HG03571 (cell line): ENCODE results near the gene NR1H3.
"Not testable (repeated sequence)": the region's sequence is repeated elsewhere in the genome, so short reads cannot be mapped to it uniquely, and the experiment has no call there.

Source experiments
- ATAC-seq: cut with Tn5 transposase; IDR thresholded peaks from one replicate; pipeline ENCODE4 v1.9.1; 2021; ENCODE audit not compliant: unreplicated experiment

NR1H3 gene

DNA sequence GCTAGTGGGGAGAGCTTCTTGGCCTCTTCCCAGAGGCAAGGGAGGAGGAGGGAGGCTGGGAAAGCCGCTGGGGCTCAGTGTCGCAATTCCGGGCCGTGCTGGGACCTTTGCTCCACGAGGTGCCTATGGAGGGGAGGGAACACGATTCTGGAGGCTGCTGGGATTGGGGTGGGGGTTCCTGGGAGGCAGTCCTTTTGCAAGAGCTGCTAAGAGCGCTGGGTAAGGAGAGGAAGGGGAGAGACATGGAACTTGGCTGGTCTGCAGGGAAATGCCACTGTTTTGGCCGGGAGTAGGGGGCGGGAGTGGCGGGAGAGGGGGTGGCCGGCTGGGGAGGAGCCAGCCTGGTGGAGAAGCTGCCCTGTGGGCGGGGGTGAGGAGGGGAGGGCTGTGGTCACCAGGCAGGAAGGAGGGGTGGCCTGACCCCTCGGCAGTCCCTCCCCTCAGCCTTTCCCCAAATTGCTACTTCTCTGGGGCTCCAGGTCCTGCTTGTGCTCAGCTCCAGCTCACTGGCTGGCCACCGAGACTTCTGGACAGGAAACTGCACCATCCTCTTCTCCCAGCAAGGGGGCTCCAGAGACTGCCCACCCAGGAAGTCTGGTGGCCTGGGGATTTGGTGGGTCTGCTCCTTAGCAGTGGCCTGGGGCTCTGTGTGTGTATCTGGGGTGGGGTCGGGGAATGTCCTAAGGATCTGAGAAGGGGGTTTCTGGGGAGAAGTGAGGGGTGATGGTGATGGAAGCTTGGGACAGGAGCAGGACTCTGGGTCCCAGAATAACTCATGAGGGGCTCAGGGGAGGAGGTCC is at the start of gene NR1H3:
TSS of gene NR1H3 (plus strand) at position 480 of the 800 bp plus-strand sequence. CDS start 1,221 bp downstream, outside the sequence.
- no peak for ATAC-seq

DNA sequence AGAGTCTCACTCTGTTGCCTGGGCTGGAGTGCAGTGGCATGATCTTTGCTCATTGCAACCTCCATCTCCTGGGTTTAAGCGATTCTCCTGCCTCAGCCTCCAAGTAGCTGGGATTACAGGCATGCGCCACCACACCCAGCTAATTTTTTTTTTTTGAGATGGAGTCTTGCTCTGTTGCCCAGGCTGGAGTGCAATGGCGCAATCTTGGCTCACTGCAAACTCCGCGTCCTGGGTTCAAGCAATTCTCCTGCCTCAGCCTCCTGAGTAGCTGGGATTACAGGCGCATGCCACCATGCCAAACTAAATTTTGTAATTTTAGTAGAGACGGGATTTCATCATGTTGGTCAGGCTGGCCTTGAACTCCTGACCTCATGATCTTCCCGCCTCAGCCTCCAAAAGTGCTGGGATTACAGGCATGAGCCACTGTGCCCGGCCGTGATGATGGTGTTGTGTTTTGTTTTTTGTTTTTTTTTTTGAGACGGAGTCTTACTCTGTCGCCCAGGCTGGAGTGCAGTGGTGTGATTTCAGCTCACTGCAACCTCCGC is 49.7 kb upstream of the NR1H3 start:
- ATAC-seq, result not testable (repeated sequence)

DNA sequence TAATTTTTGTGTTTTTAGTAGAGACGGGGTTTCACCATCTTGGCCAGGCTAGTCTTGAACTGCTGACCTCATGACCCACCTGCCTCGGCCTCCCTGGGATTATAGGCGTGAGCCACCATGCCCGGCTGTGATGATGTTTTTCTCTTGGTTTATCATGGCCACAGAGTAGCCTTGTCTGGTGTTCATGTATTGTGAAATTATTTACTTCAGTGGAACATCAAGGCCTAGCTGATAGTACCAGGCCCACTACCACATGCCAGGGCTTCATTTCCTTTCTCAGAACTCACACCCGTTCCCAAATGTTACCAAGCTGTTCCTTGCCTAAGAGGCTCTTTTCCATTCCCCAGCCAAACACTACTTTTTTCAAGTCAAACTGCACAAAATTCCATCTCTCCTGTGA is 49.2 kb upstream of the NR1H3 start:
- ATAC-seq, result no peak

DNA sequence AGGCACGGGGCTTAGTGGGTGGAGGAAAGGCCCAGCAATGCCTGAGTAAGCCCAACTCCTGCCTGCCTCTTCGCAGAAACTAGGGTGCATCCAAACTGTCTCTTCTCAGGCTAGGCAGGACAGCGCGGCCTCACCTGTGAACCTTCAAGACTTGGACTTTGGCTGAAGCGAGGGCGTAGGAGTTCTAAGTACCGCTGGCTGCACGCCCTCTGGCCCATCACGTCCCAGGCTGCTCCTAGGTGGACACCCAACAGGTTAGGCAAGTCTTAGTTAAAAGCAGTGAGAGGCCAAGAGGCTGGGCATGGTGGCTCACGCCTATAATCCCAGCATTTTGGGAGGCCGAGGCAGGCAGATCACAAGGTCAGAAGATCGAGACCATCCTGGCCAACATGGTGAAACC is 44.9 kb upstream of the NR1H3 start:
- ATAC-seq, result no peak

DNA sequence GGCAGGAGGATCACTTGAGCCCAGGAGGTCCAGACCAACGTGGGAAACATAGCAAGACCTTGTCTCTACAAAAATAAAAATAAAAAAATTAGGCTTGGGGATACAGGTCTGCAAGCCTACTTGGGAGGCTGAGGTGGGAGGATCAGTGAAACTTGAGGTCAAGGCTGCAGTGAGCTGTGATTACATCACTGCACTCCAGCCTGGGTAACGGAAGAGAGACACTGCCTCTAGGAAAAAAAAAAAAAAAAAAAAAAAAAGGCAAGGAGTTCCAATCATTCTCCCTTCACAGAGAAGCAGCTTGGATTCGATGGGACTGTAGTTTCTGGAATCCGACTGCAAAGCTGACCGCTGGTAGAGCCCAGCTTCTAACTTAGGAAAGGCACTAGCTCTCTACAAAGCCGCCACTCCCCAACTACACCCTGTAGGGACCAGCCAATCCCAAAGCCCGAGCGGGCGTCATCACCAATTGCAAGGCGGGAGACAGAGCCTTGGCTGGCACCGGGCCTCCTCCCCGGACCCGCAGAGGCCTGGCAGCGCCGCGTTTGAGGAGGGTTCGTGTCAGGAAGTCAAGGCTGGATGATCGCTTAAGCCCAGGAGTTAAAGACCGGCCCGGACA is 43.7 kb upstream of the NR1H3 start:
- ATAC-seq, result peak; percentile 57

DNA sequence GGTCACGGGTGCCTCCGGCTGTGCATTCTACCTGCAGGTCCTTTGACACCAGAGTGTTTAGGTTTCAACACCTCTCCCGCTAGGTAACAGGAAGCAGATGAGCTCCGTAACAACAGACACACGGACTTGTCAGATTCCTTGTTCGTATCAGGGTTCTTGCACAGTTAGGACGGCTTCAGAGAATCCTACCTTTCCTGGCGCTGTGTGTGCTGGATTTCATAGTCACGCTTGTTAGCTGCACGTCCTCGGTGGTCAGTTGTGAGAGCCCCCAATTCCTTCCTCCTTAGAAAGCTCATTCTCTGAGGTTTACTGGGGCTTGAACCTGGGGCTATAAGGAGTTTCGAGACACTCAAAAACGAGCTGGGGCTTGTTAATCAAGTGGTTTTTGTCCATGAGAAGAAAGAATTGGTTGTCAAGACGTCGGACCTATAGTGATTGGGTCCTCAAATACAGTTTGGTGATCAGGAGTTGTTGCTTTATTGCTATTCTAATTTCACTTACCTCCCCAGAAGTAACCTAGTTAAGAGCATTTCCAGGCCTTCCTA is 42.4 kb upstream of the NR1H3 start:
- no peak for ATAC-seq

DNA sequence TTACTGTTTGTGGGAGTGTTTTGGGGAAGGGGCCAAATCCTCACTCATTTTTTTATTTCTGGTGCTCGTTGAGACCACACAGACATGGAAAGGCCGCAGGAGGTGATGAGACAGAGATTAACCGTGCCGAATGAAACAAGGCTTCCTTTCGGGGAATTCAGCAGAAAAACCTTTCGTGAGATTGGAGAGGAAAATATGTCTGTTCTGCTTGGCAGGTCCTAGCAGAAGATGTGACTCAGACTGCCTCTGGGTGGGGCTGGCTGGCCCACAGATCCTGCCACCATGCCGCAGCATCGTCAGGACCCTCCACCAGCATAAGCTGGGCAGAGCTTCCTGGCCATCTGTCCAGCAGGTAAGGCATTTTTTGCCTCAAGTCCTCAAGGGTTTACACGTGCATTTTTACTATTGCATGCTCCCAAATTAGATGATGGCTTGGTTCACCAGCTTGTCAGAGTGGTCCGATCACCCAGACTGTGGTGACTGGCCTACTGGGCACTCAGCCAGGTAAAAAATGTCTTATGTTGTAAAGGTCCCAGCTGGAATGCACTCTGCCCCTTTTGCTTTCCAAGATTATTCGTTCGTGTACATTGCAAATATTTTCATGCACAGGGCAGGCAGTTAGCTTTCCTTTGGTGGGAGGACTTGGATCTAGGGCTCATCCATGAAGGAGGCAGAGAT is 41.5 kb upstream of the NR1H3 start:
- no peak for ATAC-seq

DNA sequence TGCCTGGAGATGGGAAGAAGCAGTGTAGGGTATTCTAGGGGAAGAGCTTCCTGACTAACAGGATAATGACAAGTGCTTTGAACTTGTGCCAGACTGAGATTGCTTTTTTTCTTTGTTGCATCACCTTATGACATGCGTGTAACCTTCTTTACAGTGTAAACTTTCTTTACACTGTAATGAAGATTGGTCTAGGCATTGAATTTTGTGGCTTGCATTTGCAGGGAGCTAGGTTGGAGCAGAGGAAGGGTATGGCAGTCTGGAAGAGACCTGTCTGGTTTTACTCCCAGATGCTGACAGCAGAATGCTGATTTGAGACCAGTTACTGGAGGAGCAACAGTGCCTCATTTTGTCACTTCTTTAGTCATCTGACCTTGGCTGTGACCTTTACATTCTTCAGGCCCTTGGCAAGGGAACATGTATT is 37.4 kb upstream of the NR1H3 start:
- no peak for ATAC-seq

DNA sequence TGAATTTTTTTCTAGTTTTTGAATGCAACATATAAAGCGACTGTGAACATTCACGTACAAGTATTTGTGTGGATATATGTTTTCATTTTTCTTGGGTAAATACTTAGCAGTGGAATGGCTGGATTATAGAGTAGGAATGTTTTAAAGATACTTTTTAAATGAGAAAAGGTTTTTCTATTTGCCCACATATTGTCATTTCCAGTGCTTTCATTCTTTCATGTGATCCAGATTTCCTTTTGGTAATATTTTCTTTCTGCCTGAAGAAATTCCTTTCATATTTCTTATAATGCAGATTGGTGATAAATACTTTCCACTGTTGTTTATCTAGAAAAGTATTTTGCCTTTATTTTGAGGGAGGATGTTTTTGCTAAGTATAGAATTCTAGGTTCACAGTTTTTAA is 35.1 kb upstream of the NR1H3 start:
- ATAC-seq, result no peak

DNA sequence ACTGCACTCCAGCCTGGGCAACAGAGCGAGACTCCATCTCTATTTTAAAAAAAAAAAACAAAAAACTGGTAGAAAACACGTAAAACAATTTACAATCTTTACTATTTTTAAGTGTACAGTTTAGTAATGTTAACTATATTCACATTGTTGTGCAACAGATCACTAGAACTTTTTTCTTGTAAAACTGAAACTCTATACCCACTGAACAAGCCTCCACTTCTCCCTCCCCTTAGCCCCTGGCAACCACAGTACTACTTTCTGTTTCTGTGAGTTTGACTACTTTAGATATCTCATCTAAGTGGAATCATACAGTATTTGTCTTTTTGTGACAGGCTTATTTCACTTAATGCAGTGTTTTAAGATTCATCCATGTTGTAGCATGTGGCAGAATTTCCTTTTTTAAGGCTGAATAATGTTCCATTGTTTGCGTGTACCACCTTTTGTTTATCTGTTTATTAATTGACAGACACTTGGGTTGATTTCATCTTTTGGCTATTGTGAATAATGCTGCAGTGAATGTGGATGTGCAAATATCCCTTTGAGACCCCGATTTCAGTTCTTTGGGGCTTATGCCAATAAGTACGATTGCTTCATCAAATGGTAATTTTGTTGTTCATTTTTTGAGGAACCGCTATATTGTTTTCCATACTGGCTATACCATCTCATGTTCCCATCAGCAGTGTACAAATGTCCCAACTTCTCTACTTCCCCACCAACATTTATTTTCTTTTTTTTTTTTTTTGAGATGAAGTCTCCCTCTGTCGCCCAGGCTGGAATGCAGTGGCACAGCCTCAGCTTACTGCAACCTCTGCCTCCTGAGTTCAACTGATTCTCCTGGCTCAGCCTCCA is 32.0 kb upstream of the NR1H3 start:
- ATAC-seq, result peak; percentile 78

DNA sequence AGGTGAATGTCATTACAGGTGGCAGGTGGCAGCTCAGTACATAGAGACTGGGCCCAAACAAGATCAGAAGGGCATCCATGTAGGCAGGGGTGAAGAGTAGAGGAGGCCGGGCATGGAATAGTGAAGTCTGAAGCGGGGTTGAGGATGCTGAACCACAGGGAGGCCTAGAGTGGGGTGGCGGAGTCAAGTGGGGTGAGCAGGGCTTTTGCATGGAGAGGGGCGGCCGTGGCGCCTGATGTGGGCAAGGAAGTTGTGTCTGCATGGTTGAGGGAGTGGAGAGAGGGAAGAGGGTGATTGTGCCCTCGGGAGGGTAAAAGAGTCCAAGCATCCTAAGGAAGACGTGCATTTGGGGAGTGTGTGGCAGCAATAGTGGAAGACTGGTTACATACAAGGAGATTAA is 28.6 kb upstream of the NR1H3 start:
- ATAC-seq, result no peak

DNA sequence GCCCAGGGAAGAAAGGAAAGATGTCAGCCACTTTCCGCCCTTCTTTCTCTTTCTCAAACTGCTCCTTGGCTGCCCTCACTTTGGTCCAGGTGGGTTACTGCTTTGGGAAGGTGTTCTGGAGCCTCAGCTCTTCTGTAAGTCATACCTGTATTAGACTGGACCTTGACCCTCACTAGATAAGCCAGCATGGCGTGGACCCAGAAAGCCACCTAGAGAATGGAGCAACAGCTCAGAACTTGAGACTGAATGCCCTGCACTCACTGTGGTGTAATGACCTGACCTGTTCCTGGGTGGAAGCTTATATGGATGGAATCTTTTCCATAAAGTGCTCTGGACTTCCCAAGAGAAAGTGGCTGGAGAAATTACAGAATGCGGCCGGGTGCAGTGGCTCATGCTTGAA is 24.7 kb upstream of the NR1H3 start:
- ATAC-seq, result no peak

DNA sequence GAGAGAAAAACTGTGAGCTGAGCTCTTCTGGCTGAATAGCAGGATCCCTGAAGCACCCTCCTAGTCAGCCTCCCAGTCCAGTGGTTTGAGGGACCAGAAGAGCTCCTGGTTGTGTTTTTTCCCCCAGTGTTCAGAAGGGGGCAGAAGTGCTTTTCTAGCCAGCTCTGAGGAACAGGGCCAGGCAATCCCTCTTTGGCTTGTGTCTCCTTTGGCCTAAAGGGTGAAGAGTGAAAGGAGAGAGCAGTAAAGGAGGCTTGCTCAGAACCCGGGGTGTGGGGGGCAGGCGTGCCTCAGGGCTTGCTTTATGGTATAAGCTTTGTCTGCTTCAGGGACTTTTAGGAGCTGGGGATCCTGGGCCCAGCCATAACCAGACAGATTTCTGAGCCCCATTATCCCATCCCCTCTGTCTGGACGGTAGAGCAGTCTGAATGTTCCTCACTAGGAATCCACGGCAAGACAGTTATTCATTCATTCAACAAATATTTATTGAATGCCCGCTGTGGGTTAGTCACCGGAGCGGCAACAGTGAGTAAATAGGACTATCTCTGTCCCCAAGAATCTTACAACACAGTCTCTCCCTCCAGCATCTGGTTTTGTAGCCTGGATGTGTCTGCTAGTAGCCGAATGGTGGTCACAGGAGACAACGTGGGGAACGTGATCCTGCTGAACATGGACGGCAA is 23.7 kb upstream of the NR1H3 start:
- no peak for ATAC-seq

DNA sequence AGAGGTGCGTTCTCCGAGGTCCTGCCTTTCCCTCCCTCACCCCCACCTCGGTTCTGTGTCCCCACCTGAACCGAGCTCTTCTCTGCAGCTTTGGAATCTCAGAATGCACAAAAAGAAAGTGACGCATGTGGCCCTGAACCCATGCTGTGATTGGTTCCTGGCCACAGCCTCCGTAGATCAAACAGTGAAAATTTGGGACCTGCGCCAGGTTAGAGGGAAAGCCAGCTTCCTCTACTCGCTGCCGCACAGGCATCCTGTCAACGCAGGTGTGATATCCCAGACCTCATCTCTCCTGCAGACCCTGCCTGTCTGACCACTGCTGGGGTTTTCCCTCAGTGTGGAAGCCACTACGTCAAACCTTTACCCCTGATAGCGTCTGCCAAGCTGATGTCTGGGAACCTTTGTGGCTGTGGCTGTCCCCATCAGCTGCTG is 23.1 kb upstream of the NR1H3 start:
- ATAC-seq, result no peak

DNA sequence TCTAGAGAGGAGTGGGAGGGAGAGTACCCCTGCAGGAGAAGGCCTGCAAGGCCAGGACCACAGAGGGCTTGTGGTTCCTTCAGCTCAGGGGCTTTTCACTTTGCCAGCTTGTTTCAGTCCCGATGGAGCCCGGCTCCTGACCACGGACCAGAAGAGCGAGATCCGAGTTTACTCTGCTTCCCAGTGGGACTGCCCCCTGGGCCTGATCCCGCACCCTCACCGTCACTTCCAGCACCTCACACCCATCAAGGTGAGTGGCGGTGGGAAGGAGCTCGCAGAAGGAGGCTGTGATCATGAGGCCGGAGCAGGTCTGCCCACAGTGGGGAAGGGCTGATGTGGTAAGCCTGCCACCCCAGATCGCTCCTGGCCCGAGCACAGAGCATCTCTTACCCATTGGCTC is 22.6 kb upstream of the NR1H3 start:
- no peak for ATAC-seq

DNA sequence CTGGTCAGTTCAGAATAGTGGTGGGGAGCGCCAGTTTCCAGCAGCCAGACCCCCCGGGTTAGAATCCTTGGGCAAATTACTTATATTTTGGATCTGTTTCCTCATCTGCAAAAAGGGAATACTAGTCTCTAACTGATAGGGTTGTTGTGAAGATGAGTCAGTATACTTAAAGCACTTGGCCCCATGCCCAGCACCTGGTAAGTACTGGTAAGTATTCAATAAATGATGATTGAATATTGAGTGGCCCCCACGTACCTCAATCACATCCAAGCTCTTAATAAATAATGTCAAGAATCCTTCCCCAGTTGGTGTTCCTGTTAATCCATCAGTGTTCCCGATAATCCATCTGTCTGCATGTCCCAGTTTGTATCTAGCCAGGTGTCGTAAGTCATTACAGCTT is 21.3 kb upstream of the NR1H3 start:
- ATAC-seq, result no peak

DNA sequence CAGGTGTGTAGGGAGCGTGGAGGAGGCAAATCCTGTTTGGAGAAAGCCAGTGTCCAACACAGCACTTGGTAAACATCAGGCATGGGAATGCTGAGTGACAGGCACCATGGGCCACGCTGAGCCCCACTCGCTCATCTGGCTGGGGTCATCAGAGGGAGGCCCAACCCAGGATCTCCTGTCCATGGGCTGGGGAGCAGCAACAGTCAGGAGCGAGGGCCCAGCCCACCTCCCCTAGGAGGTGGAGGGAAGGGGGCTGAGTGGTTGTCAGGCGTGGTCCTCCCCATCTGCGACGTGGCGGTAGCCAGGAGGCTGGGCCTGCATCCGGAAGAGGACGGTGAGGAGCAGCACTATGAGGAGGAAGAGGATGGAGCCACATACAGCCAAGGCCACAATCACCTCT is 17.9 kb upstream of the NR1H3 start:
- ATAC-seq, result no peak

DNA sequence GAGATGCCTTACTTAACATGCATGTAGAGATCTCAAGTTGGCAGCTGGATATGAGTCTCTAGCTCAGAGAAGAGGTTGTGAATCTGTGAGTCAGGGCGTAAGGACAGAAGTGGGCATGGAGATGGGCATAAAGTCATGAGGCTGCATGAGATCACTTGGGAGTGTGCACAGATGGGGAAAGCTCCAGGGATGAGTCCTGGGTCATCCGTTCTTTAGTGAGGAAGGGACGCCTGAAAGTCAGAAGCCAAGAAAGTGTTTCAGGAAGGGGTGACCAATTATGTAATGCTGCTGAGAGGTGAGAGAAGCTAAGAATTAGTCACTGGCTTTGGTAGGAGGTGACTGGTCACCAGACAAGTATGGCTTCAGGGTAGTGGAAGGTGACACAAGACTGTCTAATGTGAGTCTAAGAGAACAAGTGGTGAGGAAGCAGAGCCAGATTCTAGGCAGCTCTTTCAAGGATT is 15.9 kb upstream of the NR1H3 start:
- no peak for ATAC-seq

DNA sequence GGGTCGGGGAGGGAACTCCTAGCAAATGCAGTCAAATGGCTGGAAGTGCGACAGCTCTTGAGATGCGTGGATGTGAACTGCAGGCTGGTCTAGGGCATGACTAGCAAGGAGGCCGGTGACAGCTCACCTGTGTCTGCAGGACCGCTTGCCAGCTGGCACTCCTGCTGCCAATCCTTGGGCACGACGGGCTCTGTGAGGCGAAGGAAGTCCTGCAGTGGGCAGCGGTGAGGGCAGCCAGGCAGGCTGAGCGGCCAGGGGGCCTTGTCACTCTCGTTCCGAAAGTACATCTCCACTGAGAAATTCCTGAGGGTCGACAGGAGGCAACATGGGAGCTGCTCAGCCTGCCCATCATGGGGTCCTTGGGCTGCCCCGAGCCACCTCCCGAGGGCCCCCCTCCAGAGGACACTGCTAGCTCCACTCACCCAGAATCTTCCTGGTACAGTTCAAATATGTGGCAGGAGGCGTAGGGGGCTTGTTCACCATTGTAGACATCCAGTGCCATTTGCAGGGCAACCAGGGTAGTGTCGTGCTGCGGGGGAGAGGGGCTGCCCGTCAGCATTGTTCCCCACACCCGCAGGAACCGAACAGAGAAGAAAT is 15.1 kb upstream of the NR1H3 start:
- ATAC-seq, result no peak

DNA sequence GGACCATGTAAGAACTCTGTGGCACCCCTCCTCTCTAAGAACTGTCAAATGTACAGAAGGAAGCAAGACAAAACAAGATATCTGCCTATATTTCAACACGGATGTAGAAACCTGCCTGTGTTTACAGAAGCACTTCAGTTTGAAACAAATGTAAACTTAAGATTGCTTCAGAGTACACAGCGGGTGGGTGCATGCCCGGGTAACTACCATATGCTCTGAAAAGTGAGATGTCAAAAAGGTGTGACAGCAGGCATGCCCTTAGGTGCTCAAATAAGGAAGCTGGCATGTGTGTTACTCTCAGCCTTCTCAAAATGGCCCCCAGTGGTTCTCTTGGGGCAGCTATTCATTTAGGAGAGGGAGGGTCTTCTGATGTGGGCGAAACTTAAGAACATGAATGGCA is 14.3 kb upstream of the NR1H3 start:
- ATAC-seq, result no peak
